ENCODE data around the gene NANS.

DNA sequence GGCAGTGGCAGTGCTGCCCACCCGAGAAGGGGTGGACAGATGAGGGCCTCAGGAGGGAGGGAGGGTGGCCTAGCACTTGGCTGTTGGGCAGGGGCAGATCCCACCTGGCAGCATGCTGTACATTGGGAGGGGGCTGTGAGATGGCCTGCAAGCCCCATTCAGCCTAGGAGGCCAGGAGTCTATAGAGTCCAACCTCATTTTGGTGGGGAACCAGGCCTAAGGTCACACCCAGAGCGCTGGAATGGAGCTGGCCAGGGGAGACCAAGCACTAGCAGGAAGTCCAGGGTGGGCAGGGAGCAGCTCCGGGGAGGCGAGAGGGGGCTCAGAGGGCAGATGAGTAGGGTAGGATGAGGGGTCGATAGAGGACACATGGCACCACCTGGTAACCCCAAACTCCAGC is 39.6 kb downstream of the NANS start:
- TF ChIP-seq, protein P1, sequence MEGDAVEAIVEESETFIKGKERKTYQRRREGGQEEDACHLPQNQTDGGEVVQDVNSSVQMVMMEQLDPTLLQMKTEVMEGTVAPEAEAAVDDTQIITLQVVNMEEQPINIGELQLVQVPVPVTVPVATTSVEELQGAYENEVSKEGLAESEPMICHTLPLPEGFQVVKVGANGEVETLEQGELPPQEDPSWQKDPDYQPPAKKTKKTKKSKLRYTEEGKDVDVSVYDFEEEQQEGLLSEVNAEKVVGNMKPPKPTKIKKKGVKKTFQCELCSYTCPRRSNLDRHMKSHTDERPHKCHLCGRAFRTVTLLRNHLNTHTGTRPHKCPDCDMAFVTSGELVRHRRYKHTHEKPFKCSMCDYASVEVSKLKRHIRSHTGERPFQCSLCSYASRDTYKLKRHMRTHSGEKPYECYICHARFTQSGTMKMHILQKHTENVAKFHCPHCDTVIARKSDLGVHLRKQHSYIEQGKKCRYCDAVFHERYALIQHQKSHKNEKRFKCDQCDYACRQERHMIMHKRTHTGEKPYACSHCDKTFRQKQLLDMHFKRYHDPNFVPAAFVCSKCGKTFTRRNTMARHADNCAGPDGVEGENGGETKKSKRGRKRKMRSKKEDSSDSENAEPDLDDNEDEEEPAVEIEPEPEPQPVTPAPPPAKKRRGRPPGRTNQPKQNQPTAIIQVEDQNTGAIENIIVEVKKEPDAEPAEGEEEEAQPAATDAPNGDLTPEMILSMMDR (conservative IDR thresholded peaks at IDR 0.05): no peak
- no peak for TF ChIP-seq EZH2 (IDR thresholded peaks at IDR 0.05; ENCODE audit: low read depth)
